ENCODE data around the gene UTS2.

DNA sequence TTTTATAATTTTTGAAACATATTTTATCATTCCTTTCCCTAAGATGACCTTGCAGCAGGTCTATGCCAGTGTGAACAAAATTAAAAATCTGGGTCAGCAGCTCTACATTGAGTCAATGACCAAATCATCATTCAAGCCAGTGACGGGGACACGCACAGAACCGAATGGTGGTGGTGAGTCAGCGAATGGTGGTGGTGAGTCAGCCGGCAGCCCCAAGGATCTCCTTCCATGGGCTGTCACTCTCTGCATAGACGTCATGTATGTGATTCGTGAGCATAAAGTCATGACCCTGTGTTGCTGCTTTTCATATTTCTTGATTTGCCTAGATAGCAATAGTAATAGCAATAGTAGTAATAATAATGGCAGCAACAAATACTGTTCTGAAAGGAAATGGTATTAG lies 42.5 kb downstream of the UTS2 start:
- TF ChIP-seq, protein P1, sequence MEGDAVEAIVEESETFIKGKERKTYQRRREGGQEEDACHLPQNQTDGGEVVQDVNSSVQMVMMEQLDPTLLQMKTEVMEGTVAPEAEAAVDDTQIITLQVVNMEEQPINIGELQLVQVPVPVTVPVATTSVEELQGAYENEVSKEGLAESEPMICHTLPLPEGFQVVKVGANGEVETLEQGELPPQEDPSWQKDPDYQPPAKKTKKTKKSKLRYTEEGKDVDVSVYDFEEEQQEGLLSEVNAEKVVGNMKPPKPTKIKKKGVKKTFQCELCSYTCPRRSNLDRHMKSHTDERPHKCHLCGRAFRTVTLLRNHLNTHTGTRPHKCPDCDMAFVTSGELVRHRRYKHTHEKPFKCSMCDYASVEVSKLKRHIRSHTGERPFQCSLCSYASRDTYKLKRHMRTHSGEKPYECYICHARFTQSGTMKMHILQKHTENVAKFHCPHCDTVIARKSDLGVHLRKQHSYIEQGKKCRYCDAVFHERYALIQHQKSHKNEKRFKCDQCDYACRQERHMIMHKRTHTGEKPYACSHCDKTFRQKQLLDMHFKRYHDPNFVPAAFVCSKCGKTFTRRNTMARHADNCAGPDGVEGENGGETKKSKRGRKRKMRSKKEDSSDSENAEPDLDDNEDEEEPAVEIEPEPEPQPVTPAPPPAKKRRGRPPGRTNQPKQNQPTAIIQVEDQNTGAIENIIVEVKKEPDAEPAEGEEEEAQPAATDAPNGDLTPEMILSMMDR (IDR thresholded peaks at IDR 0.05; ENCODE audit: low read length), result no peak
- TF ChIP-seq EZH2 (IDR thresholded peaks at IDR 0.05; ENCODE audit: borderline replicate concordance, low read length), result no peak

All from OCI-LY1 (cell line).